Osteoblast (primary cell): ENCODE results near the gene TAPT1. TPM values are rescaled to one million over a fixed set of nuclear protein-coding genes. Genes with fewer than 3 reads are reported as not detected.

ENCODE experiments used
- DNase-seq: peaks from one replicate; pipeline ENCODE4 v3.0.0; 2011; ENCODE audit warnings: low spot score, mixed read lengths; ENCODE audit not compliant: insufficient read length; ENCODE audit errors: missing footprints
- H2AFZ ChIP-seq: 2 replicates; pipeline ENCODE4 v1.6.0; 2011; ENCODE audit warnings: mild to moderate bottlenecking, low read length
- H3K27ac ChIP-seq: 2 replicates; pipeline ENCODE4 v1.5.1; 2011; ENCODE audit warnings: mild to moderate bottlenecking, low read depth, low read length, moderate library complexity
- H3K27me3 ChIP-seq: 2 replicates; pipeline ENCODE4 v1.6.0; 2012; ENCODE audit warnings: mild to moderate bottlenecking, control low read depth, inconsistent platforms, low read length, moderate library complexity; ENCODE audit not compliant: insufficient read depth
- H3K36me3 ChIP-seq: 2 replicates; pipeline ENCODE4 v1.5.1; 2011; ENCODE audit warnings: mild to moderate bottlenecking, low read length, control low read depth, moderate library complexity; ENCODE audit not compliant: insufficient read depth
- H3K4me1 ChIP-seq: 2 replicates; pipeline ENCODE4 v1.5.1; 2011; ENCODE audit warnings: mild to moderate bottlenecking, low read length, control low read depth, moderate library complexity; ENCODE audit not compliant: insufficient read depth
- H3K4me2 ChIP-seq: 2 replicates; pipeline ENCODE4 v1.6.0; 2011; ENCODE audit warnings: mild to moderate bottlenecking, low read length; ENCODE audit not compliant: insufficient read depth
- H3K4me3 ChIP-seq: fragments of 200-600 bp; sonication (generic); 3 replicates; pipeline ENCODE4 v1.5.1; 2012; ENCODE audit warnings: mild to moderate bottlenecking, low read length, inconsistent platforms; ENCODE audit not compliant: insufficient read depth
- H3K79me2 ChIP-seq: 2 replicates; pipeline ENCODE4 v1.6.0; 2012; ENCODE audit warnings: mild to moderate bottlenecking, low read length, control low read depth, inconsistent platforms; ENCODE audit not compliant: insufficient read depth
- H3K9me3 ChIP-seq: 2 replicates; pipeline ENCODE4 v1.5.1; 2011; ENCODE audit warnings: low read depth, low read length, control low read depth
- H4K20me1 ChIP-seq: 2 replicates; pipeline ENCODE4 v1.6.0; 2012; ENCODE audit warnings: mild to moderate bottlenecking, low read length, control low read depth; ENCODE audit not compliant: insufficient read depth
- total RNA-seq: library from RNA; depleted of rRNA; stranded (reverse); fragments of >200 nt; gene quantifications from 2 replicates; pipeline ENCODE4 v1.2.3, GENCODE V29; 2012
- TF ChIP-seq, protein P1 (sequence below): IDR thresholded peaks from 2 replicates; pipeline ENCODE4 v1.5.1; 2011; ENCODE audit warnings: mild to moderate bottlenecking, low read depth, low read length, moderate library complexity; ENCODE audit errors: extremely low read depth

Gene TAPT1
- total RNA-seq, 1 donor, result 19.5 TPM

DNA sequence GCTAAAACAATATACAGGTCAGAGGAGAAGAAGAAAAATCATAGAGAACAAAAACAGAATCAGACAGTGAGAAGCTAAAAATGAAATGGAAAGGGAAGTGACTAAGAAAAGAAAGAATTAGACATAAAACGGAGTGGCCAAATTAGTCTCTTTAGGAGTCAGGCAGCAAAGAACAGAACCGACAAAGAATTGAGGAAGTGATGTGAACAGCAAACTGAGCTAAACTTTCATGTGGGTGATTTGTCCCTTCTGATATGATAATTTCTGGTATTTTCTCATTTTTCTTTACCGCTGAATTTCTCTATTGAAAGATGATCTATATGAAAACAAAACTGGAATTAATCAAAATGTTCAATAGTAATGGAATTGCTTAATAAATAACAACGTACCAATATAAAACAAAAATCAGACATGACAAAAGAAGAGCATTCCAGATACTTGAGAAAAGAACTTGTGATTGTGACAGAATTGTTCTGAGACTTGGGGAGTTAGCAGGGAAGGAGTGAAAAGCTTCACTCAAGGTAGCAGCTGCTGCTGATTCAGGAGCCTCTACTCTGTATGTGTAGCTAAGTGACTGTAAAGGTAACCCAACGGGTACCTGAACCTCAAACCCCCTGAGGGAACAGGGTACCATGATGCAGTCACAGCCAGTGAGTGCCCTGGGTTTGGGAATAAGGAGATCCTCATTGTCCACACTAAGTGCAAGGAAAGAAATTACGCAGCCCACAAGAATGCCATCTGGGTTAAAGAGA is 8.8 kb downstream of the TAPT1 start:
- H3K36me3 ChIP-seq, result no peaks in the 10 kb centered on the region
- TF ChIP-seq, protein P1, sequence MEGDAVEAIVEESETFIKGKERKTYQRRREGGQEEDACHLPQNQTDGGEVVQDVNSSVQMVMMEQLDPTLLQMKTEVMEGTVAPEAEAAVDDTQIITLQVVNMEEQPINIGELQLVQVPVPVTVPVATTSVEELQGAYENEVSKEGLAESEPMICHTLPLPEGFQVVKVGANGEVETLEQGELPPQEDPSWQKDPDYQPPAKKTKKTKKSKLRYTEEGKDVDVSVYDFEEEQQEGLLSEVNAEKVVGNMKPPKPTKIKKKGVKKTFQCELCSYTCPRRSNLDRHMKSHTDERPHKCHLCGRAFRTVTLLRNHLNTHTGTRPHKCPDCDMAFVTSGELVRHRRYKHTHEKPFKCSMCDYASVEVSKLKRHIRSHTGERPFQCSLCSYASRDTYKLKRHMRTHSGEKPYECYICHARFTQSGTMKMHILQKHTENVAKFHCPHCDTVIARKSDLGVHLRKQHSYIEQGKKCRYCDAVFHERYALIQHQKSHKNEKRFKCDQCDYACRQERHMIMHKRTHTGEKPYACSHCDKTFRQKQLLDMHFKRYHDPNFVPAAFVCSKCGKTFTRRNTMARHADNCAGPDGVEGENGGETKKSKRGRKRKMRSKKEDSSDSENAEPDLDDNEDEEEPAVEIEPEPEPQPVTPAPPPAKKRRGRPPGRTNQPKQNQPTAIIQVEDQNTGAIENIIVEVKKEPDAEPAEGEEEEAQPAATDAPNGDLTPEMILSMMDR, result no peak
- peaks cover 46% of the 10 kb centered on the region for H3K79me2 ChIP-seq

DNA sequence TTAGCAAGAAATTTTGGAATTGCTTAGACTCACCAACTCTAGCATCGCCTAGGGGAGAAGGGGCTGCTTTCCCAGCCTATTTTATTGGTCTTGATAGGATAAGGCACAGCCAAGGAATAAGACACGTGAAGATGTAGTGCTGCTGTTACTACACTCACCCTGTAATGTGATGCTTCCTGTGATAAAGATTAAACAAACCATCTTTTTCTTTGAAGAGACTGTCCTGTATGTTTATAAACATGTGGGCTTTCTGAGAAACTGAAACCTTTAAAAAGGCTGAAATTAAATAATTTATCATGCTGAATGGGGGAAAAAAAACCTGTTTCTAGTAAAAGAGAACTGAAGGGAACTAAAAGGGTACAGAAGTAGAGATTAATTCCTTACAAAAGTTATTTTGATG is 13.2 kb downstream of the TAPT1 start:
- no peaks in the 10 kb centered on the region for H3K4me1 ChIP-seq
- no peaks in the 10 kb centered on the region for H3K9me3 ChIP-seq
- DNase-seq, result no peak
- peaks cover 5% of the 10 kb centered on the region for H4K20me1 ChIP-seq
- H3K79me2 ChIP-seq, result peaks cover 15% of the 10 kb centered on the region
- H3K4me2 ChIP-seq, result no peak overlapping the region
- no peak overlapping the region for H3K4me3 ChIP-seq
- no peaks in the 10 kb centered on the region for H3K27me3 ChIP-seq
- TF ChIP-seq, protein P1, result no peak
- no peaks in the 10 kb centered on the region for H3K36me3 ChIP-seq
- no peak overlapping the region for H3K27ac ChIP-seq
- H2AFZ ChIP-seq, result no peak overlapping the region

More for the DNA sequence above, 8.8 kb downstream of the TAPT1 start:
- peak; percentile 22 for DNase-seq
- Histone ChIP-seq H3K4me3 (no peak overlapping the region), H3K4me1 (no peaks in the 10 kb centered on the region), H2AFZ (no peak overlapping the region), H3K27ac (no peak overlapping the region), H3K9me3 (no peaks in the 10 kb centered on the region), H4K20me1 (peaks cover 8% of the 10 kb centered on the region), H3K27me3 (no peaks in the 10 kb centered on the region), H3K4me2 (no peak overlapping the region)

DNA sequence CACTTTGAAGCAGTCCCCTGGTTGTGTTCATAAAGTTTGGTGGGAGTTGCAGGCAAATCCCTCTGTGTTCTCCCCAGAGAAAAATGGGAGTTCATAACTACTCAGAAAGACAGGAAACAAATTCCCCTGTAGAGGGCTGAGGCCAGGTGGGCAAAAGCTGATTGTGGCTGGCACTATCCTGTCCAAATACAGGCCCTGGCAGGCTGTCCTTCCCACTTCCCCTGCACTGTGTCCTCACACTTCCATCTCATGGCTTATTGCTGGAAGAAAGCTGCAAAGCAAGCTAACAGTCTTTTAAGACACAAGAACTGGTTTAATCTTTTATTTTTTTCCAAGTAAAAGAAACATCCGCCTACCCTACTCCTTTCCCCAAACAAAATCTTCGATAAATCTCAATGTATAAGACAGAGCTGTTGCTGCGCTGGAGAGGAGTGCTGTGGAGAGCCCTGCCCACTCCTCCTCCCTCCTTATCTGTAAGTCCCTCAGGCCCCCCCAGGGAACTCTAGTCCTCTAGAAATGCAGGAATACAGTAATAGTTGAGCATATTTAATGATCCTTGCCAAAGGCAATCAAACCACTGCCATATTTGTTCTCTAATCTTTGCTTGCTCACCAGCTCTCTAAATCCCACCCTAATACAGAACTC is 14.0 kb downstream of the TAPT1 start:
- Histone ChIP-seq H4K20me1 (peaks cover 5% of the 10 kb centered on the region), H2AFZ (no peak overlapping the region), H3K27ac (no peak overlapping the region), H3K79me2 (peaks cover 12% of the 10 kb centered on the region), H3K4me3 (no peak overlapping the region), H3K4me1 (no peaks in the 10 kb centered on the region), H3K36me3 (no peaks in the 10 kb centered on the region), H3K4me2 (no peak overlapping the region), H3K27me3 (no peaks in the 10 kb centered on the region), H3K9me3 (no peaks in the 10 kb centered on the region)
- DNase-seq, result no peak
- TF ChIP-seq, protein P1, result no peak

DNA sequence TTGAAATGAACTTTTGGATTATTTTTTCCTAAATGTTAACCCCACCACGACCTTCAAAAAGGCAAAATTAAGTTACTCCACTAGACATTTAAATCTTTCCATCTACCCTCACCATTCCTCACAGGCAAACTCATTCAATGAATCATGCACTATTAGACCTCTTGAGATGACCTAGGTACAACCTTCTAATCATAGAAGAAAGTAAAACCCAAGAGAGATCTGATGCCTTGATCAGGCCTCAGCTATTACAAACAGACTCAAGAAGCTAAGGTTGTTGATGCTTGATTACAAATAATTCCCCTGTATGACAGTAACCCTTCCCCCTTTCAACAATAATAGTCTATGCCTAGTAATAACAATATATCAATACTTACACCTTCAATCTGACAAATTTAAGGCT is 18.9 kb downstream of the TAPT1 start:
- Histone ChIP-seq H3K79me2 (peaks cover 3% of the 10 kb centered on the region), H3K27ac (no peak overlapping the region), H3K4me3 (no peak overlapping the region), H4K20me1 (peaks cover 4% of the 10 kb centered on the region), H3K27me3 (no peaks in the 10 kb centered on the region), H3K9me3 (no peaks in the 10 kb centered on the region), H3K36me3 (no peaks in the 10 kb centered on the region), H3K4me1 (peaks cover 3% of the 10 kb centered on the region), H3K4me2 (no peak overlapping the region), H2AFZ (no peak overlapping the region)
- TF ChIP-seq, protein P1, result no peak
- no peak for DNase-seq
